HG02610 (cell line): ENCODE data around the gene KRTAP10-7.
"Not testable (repeated sequence)": the region's sequence is repeated elsewhere in the genome, so short reads cannot be mapped to it uniquely, and the experiment has no call there.

ENCODE experiments used
- ATAC-seq: cut with Tn5 transposase; IDR thresholded peaks from one replicate; pipeline ENCODE4 v1.9.1; 2021; ENCODE audit warnings: mild to moderate bottlenecking, moderate library complexity; ENCODE audit not compliant: unreplicated experiment

Gene KRTAP10-7

GRCh38 chr21:44600118-44600978, at the start of gene KRTAP10-7:
Gene KRTAP10-7, plus strand, starts transcription at chr21:44600597. Its CDS starts 25 bp downstream, at chr21:44600622.
- ATAC-seq: not testable (repeated sequence)

GRCh38 chr21:44550807-44551206, 49.6 kb upstream of the KRTAP10-7 start:
- no peak for ATAC-seq

- no peak for ATAC-seq
Observed at GRCh38 chr21:44551340-44551961, 48.9 kb upstream of the KRTAP10-7 start, which contains the start of gene KRTAP10-2. Gene KRTAP10-2, minus strand, starts transcription at chr21:44551505. Its CDS starts 47 bp downstream, at chr21:44551458.

- ATAC-seq: no peak
Observed at GRCh38 chr21:44552136-44552535, 48.3 kb upstream of the KRTAP10-7 start.

GRCh38 chr21:44552681-44553080, 47.7 kb upstream of the KRTAP10-7 start:
- ATAC-seq: no peak

GRCh38 chr21:44555200-44555875, 45.1 kb upstream of the KRTAP10-7 start:
- no peak for ATAC-seq

GRCh38 chr21:44556879-44557278, 43.5 kb upstream of the KRTAP10-7 start:
- no peak for ATAC-seq

GRCh38 chr21:44557491-44558328, 42.7 kb upstream of the KRTAP10-7 start:
- no peak for ATAC-seq

- not testable (repeated sequence) for ATAC-seq
Observed at GRCh38 chr21:44558329-44558675, 42.1 kb upstream of the KRTAP10-7 start.

- no peak for ATAC-seq
Observed at GRCh38 chr21:44558695-44559094, 41.7 kb upstream of the KRTAP10-7 start, which contains the start of gene KRTAP10-3. Gene KRTAP10-3, minus strand, starts transcription at chr21:44558795. Its CDS starts 80 bp downstream, at chr21:44558715.

GRCh38 chr21:44564099-44564498, 36.3 kb upstream of the KRTAP10-7 start:
- no peak for ATAC-seq

GRCh38 chr21:44564886-44565598, 35.4 kb upstream of the KRTAP10-7 start:
- ATAC-seq: no peak

- no peak for ATAC-seq
Observed at GRCh38 chr21:44566403-44566802, 34.0 kb upstream of the KRTAP10-7 start.

- ATAC-seq: no peak
Observed at GRCh38 chr21:44567481-44568171, 32.8 kb upstream of the KRTAP10-7 start.

GRCh38 chr21:44568261-44568660, 32.1 kb upstream of the KRTAP10-7 start:
- no peak for ATAC-seq

GRCh38 chr21:44568667-44569556, 31.5 kb upstream of the KRTAP10-7 start:
- ATAC-seq: no peak

GRCh38 chr21:44569861-44570517, 30.4 kb upstream of the KRTAP10-7 start:
- ATAC-seq: no peak

- no peak for ATAC-seq
Observed at GRCh38 chr21:44571296-44571695, 29.1 kb upstream of the KRTAP10-7 start.
